GM23338 (cell line): Measurements from ENCODE around the gene SBNO1. TPM values are rescaled to one million over a fixed set of nuclear protein-coding genes. Genes with fewer than 3 reads are reported as not detected.
"Not testable (repeated sequence)": the region's sequence is repeated elsewhere in the genome, so short reads cannot be mapped to it uniquely, and the experiment has no call there.

Source experiments
- ATAC-seq: fragments of 200-7000 bp; cut with Tn5 transposase; 3 replicates; pipeline ENCODE4 v1.9.1; 2020
- DNase-seq: peaks from one replicate; pipeline ENCODE4 v3.0.0-alpha.2; 2015; ENCODE audit warnings: low spot score
- H2AFZ ChIP-seq: fragments of 200-600 bp; sonication (generic); 2 replicates; pipeline ENCODE4 v1.8.0; 2016; ENCODE audit warnings: antibody characterized with exemption, mild to moderate bottlenecking, moderate library complexity
- H3F3A ChIP-seq: fragments of 200-600 bp; sonication (generic); replicated peaks from 2 replicates; pipeline ENCODE4 v1.8.0; 2017; ENCODE audit warnings: antibody characterized with exemption, mixed run types, low read depth
- H3K27ac ChIP-seq: fragments of 200-600 bp; sonication (generic); 2 replicates; pipeline ENCODE4 v1.6.1; 2016; ENCODE audit warnings: low read depth
- H3K27me3 ChIP-seq: fragments of 200-600 bp; sonication (generic); 2 replicates; pipeline ENCODE4 v1.8.0; 2016; ENCODE audit warnings: mild to moderate bottlenecking, mixed run types, moderate library complexity; ENCODE audit not compliant: insufficient read depth
- H3K36me3 ChIP-seq: fragments of 200-600 bp; sonication (generic); 2 replicates; pipeline ENCODE4 v1.8.0; 2016; ENCODE audit warnings: mild to moderate bottlenecking; ENCODE audit not compliant: insufficient read depth
- H3K4me1 ChIP-seq: fragments of 200-600 bp; sonication (generic); 2 replicates; pipeline ENCODE4 v1.8.0; 2016; ENCODE audit warnings: mild to moderate bottlenecking, moderate library complexity; ENCODE audit not compliant: insufficient read depth
- H3K4me2 ChIP-seq: fragments of 200-600 bp; sonication (generic); 2 replicates; pipeline ENCODE4 v1.7.1; 2017; ENCODE audit warnings: mixed run types
- H3K4me3 ChIP-seq: fragments of 200-600 bp; sonication (generic); 2 replicates; pipeline ENCODE4 v1.6.1; 2016; ENCODE audit warnings: mixed run types
- H3K79me2 ChIP-seq: fragments of 200-600 bp; sonication (generic); replicated peaks from 2 replicates; pipeline ENCODE4 v1.8.0; 2017; ENCODE audit warnings: mild to moderate bottlenecking; ENCODE audit not compliant: insufficient read depth
- H3K9me2 ChIP-seq: fragments of 200-600 bp; sonication (generic); 2 replicates; pipeline ENCODE4 v1.8.0; 2017; ENCODE audit not compliant: insufficient read depth
- H4K20me1 ChIP-seq: fragments of 200-600 bp; sonication (generic); replicated peaks from 2 replicates; pipeline ENCODE4 v1.8.0; 2017; ENCODE audit warnings: mild to moderate bottlenecking; ENCODE audit not compliant: insufficient read depth
- H3K27ac Mint-ChIP-seq: 2 replicates; pipeline ENCODE4 v1.8.0; 2020; ENCODE audit warnings: inconsistent platforms, mild to moderate bottlenecking, moderate library complexity, mixed read lengths
- H3K27me3 Mint-ChIP-seq: 3 replicates; pipeline ENCODE4 v1.8.0; 2022; ENCODE audit warnings: low read depth, mild to moderate bottlenecking, moderate library complexity, mixed read lengths, inconsistent platforms; ENCODE audit not compliant: insufficient read depth, poor library complexity
- H3K36me3 Mint-ChIP-seq: 3 replicates; pipeline ENCODE4 v1.8.0; 2021; ENCODE audit warnings: low read depth, mild to moderate bottlenecking, inconsistent platforms, moderate library complexity, mixed read lengths
- H3K4me1 Mint-ChIP-seq: 3 replicates; pipeline ENCODE4 v1.8.0; 2020; ENCODE audit warnings: mild to moderate bottlenecking, inconsistent platforms, mixed read lengths
- H3K4me3 Mint-ChIP-seq: 3 replicates; pipeline ENCODE4 v1.8.0; 2021; ENCODE audit warnings: moderate library complexity, mild to moderate bottlenecking, inconsistent platforms, mixed read lengths
- H3K9me3 Mint-ChIP-seq: 3 replicates; pipeline ENCODE4 v1.8.0; 2020; ENCODE audit warnings: moderate library complexity, mild to moderate bottlenecking, inconsistent platforms, mixed read lengths
- CREB1 ChIP-seq: fragments of 250-450 bp; sonication (Bioruptor Pico); IDR thresholded peaks from 2 replicates; pipeline ENCODE4 v1.5.0; 2020; ENCODE audit warnings: low read depth, mild to moderate bottlenecking, moderate library complexity
- EZH2 ChIP-seq: fragments of 200-600 bp; sonication (generic); IDR thresholded peaks from one replicate; pipeline ENCODE4 v1.8.0; 2017; ENCODE audit warnings: antibody characterized with exemption, mild to moderate bottlenecking, low read depth; ENCODE audit not compliant: unreplicated experiment
- EZH2phosphoT487 ChIP-seq: fragments of 200-600 bp; sonication (generic); IDR thresholded peaks from one replicate; pipeline ENCODE4 v1.8.1; 2018; ENCODE audit warnings: antibody characterized with exemption; ENCODE audit not compliant: unreplicated experiment
- JUNB ChIP-seq: IDR thresholded peaks from one replicate; pipeline ENCODE4 v1.6.1; 2016; ENCODE audit warnings: antibody characterized with exemption; ENCODE audit not compliant: unreplicated experiment
- NANOG ChIP-seq: IDR thresholded peaks from 2 replicates; pipeline ENCODE4 v1.6.1; 2016; ENCODE audit warnings: antibody characterized with exemption, borderline replicate concordance
- POLR2AphosphoS5 ChIP-seq: IDR thresholded peaks from 2 replicates; pipeline ENCODE4 v1.6.1; 2016; ENCODE audit warnings: antibody characterized with exemption, low read depth
- STAT1 ChIP-seq: IDR thresholded peaks from one replicate; pipeline ENCODE4 v1.6.1; 2016; ENCODE audit warnings: antibody characterized with exemption; ENCODE audit not compliant: unreplicated experiment
- ZNF114 ChIP-seq: fragments of 250-450 bp; sonication (Bioruptor Pico); IDR thresholded peaks from 2 replicates; pipeline ENCODE4 v1.5.0; 2020; ENCODE audit warnings: mild to moderate bottlenecking, moderate library complexity
- ZNF331 ChIP-seq: fragments of 250-450 bp; sonication (Bioruptor Pico); IDR thresholded peaks from 2 replicates; pipeline ENCODE4 v1.5.0; 2020; ENCODE audit warnings: low read depth, mild to moderate bottlenecking, moderate library complexity
- polyA plus RNA-seq: library from polyadenylated mRNA; unstranded; fragments of >200 nt; fragmentation: Nextera tagmentation; extraction: Ambion mirVana; gene quantifications from 2 replicates; pipeline ENCODE4 v1.2.1, GENCODE V29; 2016
- total RNA-seq: library from RNA; depleted of rRNA; stranded (reverse); fragments of >200 nt; shearing (Covaris generic); gene quantifications from 2 replicates; pipeline ENCODE4 v1.2.3, GENCODE V29; 2014
- TF ChIP-seq, protein P1 (sequence below): IDR thresholded peaks from 2 replicates; pipeline ENCODE4 v1.6.1; 2016; ENCODE audit warnings: antibody characterized with exemption
- TF ChIP-seq, protein P2 (sequence below): IDR thresholded peaks from one replicate; pipeline ENCODE4 v1.6.1; 2018; ENCODE audit warnings: antibody characterized with exemption; ENCODE audit not compliant: unreplicated experiment
- TF ChIP-seq, protein P3 (sequence below), 2 experiments: fragments of 200-600 bp in 1 of 2; sonication (generic) in 1 of 2; conservative IDR thresholded peaks; 2 replicates each; pipeline versions ENCODE4 v1.5.1 to v1.6.1; 2016 to 2017; ENCODE audit warnings: antibody characterized with exemption in 2 of 2, low read depth in 2 of 2, mild to moderate bottlenecking in 2 of 2, moderate library complexity in 1 of 2

The SBNO1 gene
- total and polyA plus RNA-seq, 2 experiments from 2014 or later = 34.9 to 49.5 TPM

DNA sequence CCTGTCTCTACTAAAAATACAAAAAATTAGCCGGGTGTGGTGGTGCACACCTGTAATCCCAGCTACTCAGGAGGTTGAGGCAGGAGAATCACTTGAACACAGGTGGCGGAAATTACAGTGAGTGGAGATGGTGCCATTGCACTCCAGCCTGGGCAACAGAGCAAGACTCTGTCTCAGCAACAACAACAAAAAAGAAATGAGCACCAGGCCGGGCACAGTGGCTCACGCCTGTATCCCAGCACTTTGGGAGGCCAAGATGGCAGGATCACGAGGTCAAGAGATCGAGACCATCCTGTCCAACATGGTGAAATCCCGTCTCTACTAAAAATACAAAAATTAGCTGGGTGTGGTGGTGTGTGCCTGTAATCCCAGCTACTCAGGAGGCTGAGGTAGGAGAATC, 3.8 kb upstream of the SBNO1 start:
- H3K4me1 Mint-ChIP-seq, H3K27ac ChIP-seq, DNase-seq, H3K4me1 ChIP-seq, H3K4me3 Mint-ChIP-seq, H3K27me3 Mint-ChIP-seq, ATAC-seq, H3K4me2 ChIP-seq, H4K20me1 ChIP-seq, H3F3A ChIP-seq, H3K9me2 ChIP-seq, H3K27ac Mint-ChIP-seq, H3K4me3 ChIP-seq, H3K36me3 Mint-ChIP-seq, H2AFZ ChIP-seq, H3K27me3 ChIP-seq, H3K36me3 ChIP-seq, H3K9me3 Mint-ChIP-seq: not testable (repeated sequence)
- peaks cover 11% of the 10 kb centered on the region for H3K79me2 ChIP-seq

DNA sequence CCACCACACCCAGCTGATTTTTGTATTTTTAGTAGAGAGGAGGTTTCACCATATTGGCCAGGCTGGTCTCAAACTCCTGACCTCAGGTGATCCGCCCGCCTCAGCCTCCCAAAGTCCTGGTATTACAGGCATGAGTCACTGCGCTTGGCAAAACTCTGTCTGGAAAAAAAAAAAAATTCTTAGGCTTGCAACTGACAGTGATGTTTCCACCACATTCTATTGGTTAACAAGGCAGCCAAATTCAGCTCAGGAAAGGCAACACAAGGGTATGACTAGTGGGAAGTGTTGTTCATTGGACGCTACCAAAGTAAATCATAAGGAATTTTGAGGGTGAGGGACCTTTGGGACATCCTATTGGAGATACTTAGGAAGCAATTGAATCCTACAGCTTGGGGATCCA, 2.9 kb upstream of the SBNO1 start:
- Histone ChIP-seq H3K27ac (no peak overlapping the region), H3K9me2 (no peaks in the 10 kb centered on the region), H3K79me2 (peaks cover 21% of the 10 kb centered on the region), H3F3A (0 out of 2 replicates have a peak, but pooled peaks cover 2% of the 10 kb centered on the region), H3K4me3 (no peak overlapping the region), H3K36me3 (no peaks in the 10 kb centered on the region), H3K27me3 (no peaks in the 10 kb centered on the region), H4K20me1 (peaks cover 8% of the 10 kb centered on the region), H3K4me2 (no peak overlapping the region), H3K4me1 (0 out of 2 replicates have a peak, but pooled peaks cover 3% of the 10 kb centered on the region), H2AFZ (no peak overlapping the region)
- Mint-ChIP-seq H3K27ac (no peak overlapping the region), H3K36me3 (no peaks in the 10 kb centered on the region; the same call in 2 of the 3 replicates), H3K4me1 (peaks cover 11% of the 10 kb centered on the region), H3K9me3 (no peaks in the 10 kb centered on the region), H3K27me3 (peaks cover 12% of the 10 kb centered on the region), H3K4me3 (no peak overlapping the region)
- DNase-seq (no peak), ATAC-seq (no peak)
- TF ChIP-seq JUNB (no peak), POLR2AphosphoS5 (no peak), STAT1 (no peak), ZNF331 (no peak), EZH2 (no peak), ZNF114 (no peak), EZH2phosphoT487 (no peak), CREB1 (CRISPR knock-in tag) (no peak), NANOG (no peak)
- TF ChIP-seq, protein P1, sequence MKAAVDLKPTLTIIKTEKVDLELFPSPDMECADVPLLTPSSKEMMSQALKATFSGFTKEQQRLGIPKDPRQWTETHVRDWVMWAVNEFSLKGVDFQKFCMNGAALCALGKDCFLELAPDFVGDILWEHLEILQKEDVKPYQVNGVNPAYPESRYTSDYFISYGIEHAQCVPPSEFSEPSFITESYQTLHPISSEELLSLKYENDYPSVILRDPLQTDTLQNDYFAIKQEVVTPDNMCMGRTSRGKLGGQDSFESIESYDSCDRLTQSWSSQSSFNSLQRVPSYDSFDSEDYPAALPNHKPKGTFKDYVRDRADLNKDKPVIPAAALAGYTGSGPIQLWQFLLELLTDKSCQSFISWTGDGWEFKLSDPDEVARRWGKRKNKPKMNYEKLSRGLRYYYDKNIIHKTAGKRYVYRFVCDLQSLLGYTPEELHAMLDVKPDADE = no peak
- TF ChIP-seq, protein P2, sequence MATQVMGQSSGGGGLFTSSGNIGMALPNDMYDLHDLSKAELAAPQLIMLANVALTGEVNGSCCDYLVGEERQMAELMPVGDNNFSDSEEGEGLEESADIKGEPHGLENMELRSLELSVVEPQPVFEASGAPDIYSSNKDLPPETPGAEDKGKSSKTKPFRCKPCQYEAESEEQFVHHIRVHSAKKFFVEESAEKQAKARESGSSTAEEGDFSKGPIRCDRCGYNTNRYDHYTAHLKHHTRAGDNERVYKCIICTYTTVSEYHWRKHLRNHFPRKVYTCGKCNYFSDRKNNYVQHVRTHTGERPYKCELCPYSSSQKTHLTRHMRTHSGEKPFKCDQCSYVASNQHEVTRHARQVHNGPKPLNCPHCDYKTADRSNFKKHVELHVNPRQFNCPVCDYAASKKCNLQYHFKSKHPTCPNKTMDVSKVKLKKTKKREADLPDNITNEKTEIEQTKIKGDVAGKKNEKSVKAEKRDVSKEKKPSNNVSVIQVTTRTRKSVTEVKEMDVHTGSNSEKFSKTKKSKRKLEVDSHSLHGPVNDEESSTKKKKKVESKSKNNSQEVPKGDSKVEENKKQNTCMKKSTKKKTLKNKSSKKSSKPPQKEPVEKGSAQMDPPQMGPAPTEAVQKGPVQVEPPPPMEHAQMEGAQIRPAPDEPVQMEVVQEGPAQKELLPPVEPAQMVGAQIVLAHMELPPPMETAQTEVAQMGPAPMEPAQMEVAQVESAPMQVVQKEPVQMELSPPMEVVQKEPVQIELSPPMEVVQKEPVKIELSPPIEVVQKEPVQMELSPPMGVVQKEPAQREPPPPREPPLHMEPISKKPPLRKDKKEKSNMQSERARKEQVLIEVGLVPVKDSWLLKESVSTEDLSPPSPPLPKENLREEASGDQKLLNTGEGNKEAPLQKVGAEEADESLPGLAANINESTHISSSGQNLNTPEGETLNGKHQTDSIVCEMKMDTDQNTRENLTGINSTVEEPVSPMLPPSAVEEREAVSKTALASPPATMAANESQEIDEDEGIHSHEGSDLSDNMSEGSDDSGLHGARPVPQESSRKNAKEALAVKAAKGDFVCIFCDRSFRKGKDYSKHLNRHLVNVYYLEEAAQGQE = no peak
- TF ChIP-seq, protein P3, sequence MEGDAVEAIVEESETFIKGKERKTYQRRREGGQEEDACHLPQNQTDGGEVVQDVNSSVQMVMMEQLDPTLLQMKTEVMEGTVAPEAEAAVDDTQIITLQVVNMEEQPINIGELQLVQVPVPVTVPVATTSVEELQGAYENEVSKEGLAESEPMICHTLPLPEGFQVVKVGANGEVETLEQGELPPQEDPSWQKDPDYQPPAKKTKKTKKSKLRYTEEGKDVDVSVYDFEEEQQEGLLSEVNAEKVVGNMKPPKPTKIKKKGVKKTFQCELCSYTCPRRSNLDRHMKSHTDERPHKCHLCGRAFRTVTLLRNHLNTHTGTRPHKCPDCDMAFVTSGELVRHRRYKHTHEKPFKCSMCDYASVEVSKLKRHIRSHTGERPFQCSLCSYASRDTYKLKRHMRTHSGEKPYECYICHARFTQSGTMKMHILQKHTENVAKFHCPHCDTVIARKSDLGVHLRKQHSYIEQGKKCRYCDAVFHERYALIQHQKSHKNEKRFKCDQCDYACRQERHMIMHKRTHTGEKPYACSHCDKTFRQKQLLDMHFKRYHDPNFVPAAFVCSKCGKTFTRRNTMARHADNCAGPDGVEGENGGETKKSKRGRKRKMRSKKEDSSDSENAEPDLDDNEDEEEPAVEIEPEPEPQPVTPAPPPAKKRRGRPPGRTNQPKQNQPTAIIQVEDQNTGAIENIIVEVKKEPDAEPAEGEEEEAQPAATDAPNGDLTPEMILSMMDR (conservative IDR thresholded peaks at IDR 0.05; ENCODE audit: low read depth in 2 of 2) = no peak
